Neural progenitor cell (in vitro differentiated cells): ENCODE measurements around the gene C19orf67. TPM values are rescaled to one million over a fixed set of nuclear protein-coding genes. Genes with fewer than 3 reads are reported as not detected.

Experiments
- DNase-seq: peaks from one replicate; pipeline ENCODE4 v3.0.0-alpha.2; 2016; ENCODE audit warnings: low spot score
- H2AFZ ChIP-seq: fragments of 200-600 bp; sonication (generic); replicated peaks from 2 replicates; pipeline ENCODE4 v1.6.1; 2016; ENCODE audit warnings: antibody characterized with exemption
- H3F3A ChIP-seq: fragments of 200-600 bp; sonication (generic); 2 replicates; pipeline ENCODE4 v1.6.1; 2016; ENCODE audit warnings: antibody characterized with exemption, low read depth
- H3K27ac ChIP-seq: fragments of 200-600 bp; sonication (generic); 2 replicates; pipeline ENCODE4 v1.5.1; 2016; ENCODE audit warnings: mild to moderate bottlenecking
- H3K27me3 ChIP-seq: fragments of 200-600 bp; sonication (generic); 2 replicates; pipeline ENCODE4 v1.6.1; 2016; ENCODE audit warnings: mild to moderate bottlenecking, moderate library complexity
- H3K36me3 ChIP-seq: fragments of 200-600 bp; sonication (generic); 2 replicates; pipeline ENCODE4 v1.5.1; 2016
- H3K4me1 ChIP-seq: fragments of 200-600 bp; sonication (generic); 2 replicates; pipeline ENCODE4 v1.6.1; 2016; ENCODE audit warnings: mixed run types
- H3K4me2 ChIP-seq: fragments of 200-600 bp; sonication (generic); 2 replicates; pipeline ENCODE4 v1.6.1; 2016
- H3K4me3 ChIP-seq: fragments of 200-600 bp; sonication (generic); 2 replicates; pipeline ENCODE4 v1.5.1; 2016
- H3K79me2 ChIP-seq: fragments of 200-600 bp; sonication (generic); 2 replicates; pipeline ENCODE4 v1.6.1; 2016; ENCODE audit warnings: low read depth
- H3K9ac ChIP-seq: fragments of 200-600 bp; sonication (generic); 2 replicates; pipeline ENCODE4 v1.6.1; 2016
- H3K9me3 ChIP-seq: fragments of 200-600 bp; sonication (generic); 2 replicates; pipeline ENCODE4 v1.5.1; 2016; ENCODE audit warnings: low read depth
- H4K20me1 ChIP-seq: fragments of 200-600 bp; sonication (generic); 2 replicates; pipeline ENCODE4 v1.6.1; 2016; ENCODE audit warnings: low read depth
- H3K27ac Mint-ChIP-seq: 3 replicates; pipeline ENCODE4 v1.8.0; 2021; ENCODE audit warnings: mixed read lengths
- H3K27me3 Mint-ChIP-seq: 2 replicates; pipeline ENCODE4 v1.8.0; 2022; ENCODE audit warnings: low read depth, mild to moderate bottlenecking, inconsistent platforms, moderate library complexity, mixed read lengths; ENCODE audit not compliant: insufficient read depth
- H3K36me3 Mint-ChIP-seq: 3 replicates; pipeline ENCODE4 v1.8.0; 2021; ENCODE audit warnings: mixed read lengths
- H3K4me1 Mint-ChIP-seq: 3 replicates; pipeline ENCODE4 v1.8.0; 2021; ENCODE audit warnings: mixed read lengths
- H3K4me3 Mint-ChIP-seq: 3 replicates; pipeline ENCODE4 v1.8.0; 2021; ENCODE audit warnings: mild to moderate bottlenecking, moderate library complexity, mixed read lengths
- H3K9me3 Mint-ChIP-seq: 3 replicates; pipeline ENCODE4 v1.8.0; 2020; ENCODE audit warnings: mixed read lengths
- CTCF ChIP-seq: fragments of 200-600 bp; sonication (generic); IDR thresholded peaks from 2 replicates; pipeline ENCODE4 v1.5.1; 2017; ENCODE audit warnings: antibody characterized with exemption, mild to moderate bottlenecking
- EZH2 ChIP-seq: fragments of 200-600 bp; sonication (generic); IDR thresholded peaks from 2 replicates; pipeline ENCODE4 v1.6.1; 2017; ENCODE audit warnings: antibody characterized with exemption, mild to moderate bottlenecking, moderate library complexity
- EZH2phosphoT487 ChIP-seq: fragments of 200-600 bp; sonication (generic); IDR thresholded peaks from 2 replicates; pipeline ENCODE4 v1.6.1; 2017; ENCODE audit warnings: antibody characterized with exemption
- total RNA-seq: library from RNA; depleted of rRNA; stranded (reverse); fragments of >200 nt; gene quantifications from 2 replicates; pipeline ENCODE4 v1.2.3, GENCODE V29; 2015; ENCODE audit warnings: low replicate concordance

Gene C19orf67
- total RNA-seq, 1 donor from 2014 or later: not detected

- TF ChIP-seq EZH2 (no peak), CTCF (no peak), EZH2phosphoT487 (no peak)
- H2AFZ ChIP-seq: no peak overlapping the region
- no peak overlapping the region for H3K4me2 ChIP-seq
- no peaks in the 10 kb centered on the region for H3K4me1 ChIP-seq
- Mint-ChIP-seq H3K4me3 (no peak overlapping the region), H3K27ac (no peak overlapping the region), H3K36me3 (no peaks in the 10 kb centered on the region), H3K4me1 (peaks cover 26% of the 10 kb centered on the region), H3K9me3 (no peaks in the 10 kb centered on the region), H3K27me3 (peaks cover 36% of the 10 kb centered on the region)
- peaks cover 31% of the 10 kb centered on the region for H3K27me3 ChIP-seq
- H3K79me2 ChIP-seq: no peaks in the 10 kb centered on the region
- no peaks in the 10 kb centered on the region for H3K9me3 ChIP-seq
- peaks cover 25% of the 10 kb centered on the region for H3F3A ChIP-seq
- no peak overlapping the region for H3K9ac ChIP-seq
- no peaks in the 10 kb centered on the region for H4K20me1 ChIP-seq
- no peaks in the 10 kb centered on the region for H3K36me3 ChIP-seq
- H3K27ac ChIP-seq: no peak overlapping the region
- no peak for DNase-seq
- H3K4me3 ChIP-seq: no peak overlapping the region
Measured at GRCh38 chr19:14054721-14055120, 30.9 kb downstream of the C19orf67 start.

- H3K79me2 ChIP-seq: no peaks in the 10 kb centered on the region
- no peak overlapping the region for H2AFZ ChIP-seq
- no peaks in the 10 kb centered on the region for H3K36me3 ChIP-seq
- H3K9me3 Mint-ChIP-seq: no peaks in the 10 kb centered on the region
- no peak overlapping the region for H3K4me3 ChIP-seq
- no peaks in the 10 kb centered on the region for H4K20me1 ChIP-seq
- TF ChIP-seq CTCF (no peak), EZH2 (no peak), EZH2phosphoT487 (no peak)
- H3K27me3 Mint-ChIP-seq: peaks cover 33% of the 10 kb centered on the region
- no peak overlapping the region for H3K9ac ChIP-seq
- no peaks in the 10 kb centered on the region for H3K4me1 ChIP-seq
- peaks cover 25% of the 10 kb centered on the region for H3F3A ChIP-seq
- no peak for DNase-seq
- H3K27me3 ChIP-seq: peaks cover 25% of the 10 kb centered on the region
- peaks cover 20% of the 10 kb centered on the region for H3K4me1 Mint-ChIP-seq
- no peaks in the 10 kb centered on the region for H3K9me3 ChIP-seq
- no peaks in the 10 kb centered on the region for H3K36me3 Mint-ChIP-seq
- H3K27ac ChIP-seq: no peak overlapping the region
- no peak overlapping the region for H3K4me2 ChIP-seq
- peak overlapping the region; percentile 72 for H3K27ac Mint-ChIP-seq
- H3K4me3 Mint-ChIP-seq: no peak overlapping the region
Measured at GRCh38 chr19:14054099-14054498, 31.5 kb downstream of the C19orf67 start.

DNA sequence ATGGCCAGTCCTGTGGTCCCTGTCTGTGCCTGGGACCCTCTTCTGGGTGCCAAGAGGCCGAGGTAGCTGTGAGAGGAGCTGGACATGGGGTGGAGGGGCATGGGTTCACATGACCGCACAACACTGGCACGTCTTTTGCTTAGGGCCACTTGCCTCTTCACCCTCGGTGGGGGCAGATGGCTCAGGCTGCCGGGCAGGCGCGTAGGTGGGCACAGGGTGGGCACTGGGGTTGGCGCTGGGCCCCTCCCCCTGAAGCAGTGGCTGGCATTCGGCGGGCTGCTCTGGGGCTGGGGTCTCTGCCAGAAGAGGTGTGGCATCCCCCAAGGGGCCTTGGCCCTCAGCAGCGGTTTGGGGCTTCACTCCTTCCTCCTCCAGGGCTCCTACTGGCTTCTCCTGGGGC, 32.1 kb downstream of the C19orf67 start:
- Mint-ChIP-seq H3K36me3 (no peaks in the 10 kb centered on the region), H3K4me3 (no peak overlapping the region), H3K27me3 (peaks cover 29% of the 10 kb centered on the region), H3K27ac (no peak overlapping the region), H3K4me1 (peaks cover 16% of the 10 kb centered on the region), H3K9me3 (no peaks in the 10 kb centered on the region)
- no peak for DNase-seq
- Histone ChIP-seq H3K79me2 (no peaks in the 10 kb centered on the region), H3K9me3 (no peaks in the 10 kb centered on the region), H3F3A (peaks cover 22% of the 10 kb centered on the region), H3K4me1 (no peaks in the 10 kb centered on the region), H3K27me3 (peaks cover 19% of the 10 kb centered on the region), H3K4me3 (no peak overlapping the region), H2AFZ (no peak overlapping the region), H3K36me3 (no peaks in the 10 kb centered on the region), H3K4me2 (no peak overlapping the region), H3K27ac (no peak overlapping the region), H3K9ac (no peak overlapping the region), H4K20me1 (no peaks in the 10 kb centered on the region)
- TF ChIP-seq EZH2: no peak
- TF ChIP-seq CTCF: no peak
